ENCODE data around the gene TTC24. TPM values are rescaled to one million over a fixed set of nuclear protein-coding genes. Genes with fewer than 3 reads are reported as not detected.
"Not testable (repeated sequence)": the region's sequence is repeated elsewhere in the genome, so short reads cannot be mapped to it uniquely, and the experiment has no call there.

Gene TTC24
- polyA plus RNA-seq, 1 donor: 1.6 TPM

GRCh38 chr1:156586892-156587477 is 7.5 kb downstream of the TTC24 start:
- no peak for DNase-seq

GRCh38 chr1:156587927-156588326 is 8.4 kb downstream of the TTC24 start:
- not testable (repeated sequence) for DNase-seq

- DNase-seq: no peak
These were observed 10.0 kb downstream of the TTC24 start for GRCh38 chr1:156589546-156589945.

GRCh38 chr1:156590326-156591180 is 11.0 kb downstream of the TTC24 start:
- no peak for DNase-seq

- DNase-seq: no peak
These were observed 11.6 kb downstream of the TTC24 start for GRCh38 chr1:156591181-156591431.

- peak; percentile 66 for DNase-seq
These were observed 12.1 kb downstream of the TTC24 start, which contains the start of gene NAXE for GRCh38 chr1:156591432-156592157. Gene NAXE, plus strand, starts transcription at chr1:156591776. Its CDS starts 29 bp downstream, at chr1:156591805.

GRCh38 chr1:156592158-156592909 is 12.8 kb downstream of the TTC24 start:
- no peak for DNase-seq

GRCh38 chr1:156592910-156593660 is 13.6 kb downstream of the TTC24 start:
- DNase-seq: no peak

GRCh38 chr1:156593661-156593989 is 14.1 kb downstream of the TTC24 start:
- no peak for DNase-seq

GRCh38 chr1:156594190-156594589 is 14.7 kb downstream of the TTC24 start:
- DNase-seq: no peak

- DNase-seq: no peak
These were observed 15.5 kb downstream of the TTC24 start for GRCh38 chr1:156595016-156595415.

- DNase-seq: no peak
These were observed 16.9 kb downstream of the TTC24 start for GRCh38 chr1:156596426-156596825.

- no peak for DNase-seq
These were observed 18.6 kb downstream of the TTC24 start for GRCh38 chr1:156598125-156598524.

- no peak for DNase-seq
These were observed 19.4 kb downstream of the TTC24 start for GRCh38 chr1:156598731-156599432.

- DNase-seq: no peak
These were observed 20.3 kb downstream of the TTC24 start for GRCh38 chr1:156599811-156600210.

- no peak for DNase-seq
These were observed 21.2 kb downstream of the TTC24 start for GRCh38 chr1:156600733-156601121.

- peak; percentile 83 for DNase-seq
These were observed 21.8 kb downstream of the TTC24 start, which contains the start of gene GPATCH4 for GRCh38 chr1:156601122-156601830. Gene GPATCH4, minus strand, starts transcription at chr1:156601479.

- DNase-seq: no peak
These were observed 22.4 kb downstream of the TTC24 start for GRCh38 chr1:156601892-156602291.

GRCh38 chr1:156602557-156602993 is 23.1 kb downstream of the TTC24 start:
- DNase-seq: no peak

GRCh38 chr1:156607344-156607743 is 27.8 kb downstream of the TTC24 start:
- DNase-seq: not testable (repeated sequence)

Measured in left kidney (tissue), 2 donors.